HG03378 (cell line): Measurements from ENCODE around the gene DYNC1I1.

Experiments used
- ATAC-seq: cut with Tn5 transposase; IDR thresholded peaks from one replicate; pipeline ENCODE4 v1.9.1; 2021; ENCODE audit warnings: mild to moderate bottlenecking, moderate library complexity; ENCODE audit not compliant: unreplicated experiment

Gene DYNC1I1

GRCh38 chr7:95955748-95956147 is 183.4 kb downstream of the DYNC1I1 start:
- ATAC-seq, result no peak

- ATAC-seq, result no peak
These were observed 185.2 kb downstream of the DYNC1I1 start for GRCh38 chr7:95957510-95957909.

GRCh38 chr7:95960706-95961244 is 188.4 kb downstream of the DYNC1I1 start:
- no peak for ATAC-seq

GRCh38 chr7:95963446-95963990 is 191.2 kb downstream of the DYNC1I1 start:
- no peak for ATAC-seq

- no peak for ATAC-seq
These were observed 199.4 kb downstream of the DYNC1I1 start for GRCh38 chr7:95971716-95972115.

- ATAC-seq, result no peak
These were observed 200.2 kb downstream of the DYNC1I1 start for GRCh38 chr7:95972523-95972922.

- ATAC-seq, result no peak
These were observed 201.8 kb downstream of the DYNC1I1 start for GRCh38 chr7:95974108-95974507.

- no peak for ATAC-seq
These were observed 204.2 kb downstream of the DYNC1I1 start for GRCh38 chr7:95976369-95977060.

GRCh38 chr7:95977994-95978393 is 205.6 kb downstream of the DYNC1I1 start:
- ATAC-seq, result no peak

- no peak for ATAC-seq
These were observed 207.8 kb downstream of the DYNC1I1 start for GRCh38 chr7:95980167-95980566.

GRCh38 chr7:95980706-95981105 is 208.4 kb downstream of the DYNC1I1 start:
- ATAC-seq, result no peak

GRCh38 chr7:95986178-95986764 is 213.9 kb downstream of the DYNC1I1 start:
- ATAC-seq, result no peak

GRCh38 chr7:95989301-95989700 is 216.9 kb downstream of the DYNC1I1 start:
- no peak for ATAC-seq

- ATAC-seq, result no peak
These were observed 221.0 kb downstream of the DYNC1I1 start for GRCh38 chr7:95993380-95993779.

GRCh38 chr7:95996174-95996573 is 223.8 kb downstream of the DYNC1I1 start:
- no peak for ATAC-seq

- ATAC-seq, result no peak
These were observed 224.5 kb downstream of the DYNC1I1 start for GRCh38 chr7:95996886-95997285.

GRCh38 chr7:95997632-95998031 is 225.3 kb downstream of the DYNC1I1 start:
- no peak for ATAC-seq

GRCh38 chr7:95999481-95999880 is 227.1 kb downstream of the DYNC1I1 start:
- no peak for ATAC-seq

- no peak for ATAC-seq
These were observed 232.2 kb downstream of the DYNC1I1 start for GRCh38 chr7:96004578-96004977.

- ATAC-seq, result no peak
These were observed 232.9 kb downstream of the DYNC1I1 start for GRCh38 chr7:96005271-96005670.

GRCh38 chr7:96009148-96009547 is 236.8 kb downstream of the DYNC1I1 start:
- ATAC-seq, result no peak

GRCh38 chr7:96013836-96014235 is 241.5 kb downstream of the DYNC1I1 start:
- ATAC-seq, result no peak
